ENCODE measurements around the gene CPED1.

- no peak for TF ChIP-seq CTCF (IDR thresholded peaks at IDR 0.05)
- no peak for TF ChIP-seq POLR2AphosphoS5 (IDR thresholded peaks at IDR 0.05)
- TF ChIP-seq POLR2A (IDR thresholded peaks at IDR 0.05), result no peak
Measured at GRCh38 chr7:121205777-121206176, 217.3 kb downstream of the CPED1 start.
